HG03135 (cell line): Measurements from ENCODE around the gene RUBCN.
"Not testable (repeated sequence)": the region's sequence is repeated elsewhere in the genome, so short reads cannot be mapped to it uniquely, and the experiment has no call there.

Source experiments
- ATAC-seq: cut with Tn5 transposase; IDR thresholded peaks from one replicate; pipeline ENCODE4 v1.9.1; 2021; ENCODE audit warnings: mild to moderate bottlenecking, moderate library complexity; ENCODE audit not compliant: unreplicated experiment

RUBCN gene

DNA sequence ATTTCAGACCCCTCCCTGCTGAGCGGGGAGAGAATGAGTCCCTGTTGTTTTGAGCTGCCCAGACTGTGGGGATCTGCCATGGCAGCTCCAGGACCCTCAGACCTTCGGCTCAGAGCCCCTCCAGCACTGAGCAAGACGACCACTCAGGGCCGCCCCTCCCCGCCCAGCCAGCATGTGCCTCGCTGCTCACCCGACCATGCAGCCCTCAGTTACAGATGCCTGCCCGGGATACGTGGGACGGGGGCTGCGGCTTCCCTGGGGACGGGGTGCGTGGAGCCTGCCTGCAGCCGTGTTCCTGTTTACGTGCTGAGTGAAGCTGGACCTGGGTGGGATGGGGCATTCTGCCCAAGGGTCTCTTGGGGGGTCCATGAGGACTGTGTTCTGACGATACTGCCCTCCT, 77.0 kb downstream of the RUBCN start:
- not testable (repeated sequence) for ATAC-seq

DNA sequence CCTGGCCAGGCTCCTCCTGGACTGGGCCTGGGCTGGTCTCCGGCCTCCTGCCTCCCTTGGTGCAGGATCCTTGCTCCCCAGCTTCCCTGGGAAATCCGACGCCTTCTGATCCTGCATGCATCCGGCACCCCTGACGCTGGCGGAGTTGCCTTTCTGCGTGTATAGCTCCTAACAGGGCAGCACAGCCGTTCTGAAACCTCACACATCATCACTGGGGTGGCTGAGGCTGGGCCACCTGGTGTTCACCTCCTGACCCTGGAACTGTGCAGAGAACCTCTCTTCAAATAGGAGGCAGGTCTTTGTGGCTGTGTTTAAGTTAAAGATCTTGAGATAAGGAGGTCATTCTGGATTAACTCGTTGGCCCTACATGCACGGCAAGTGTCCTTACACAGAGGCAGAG, 77.6 kb downstream of the RUBCN start:
- ATAC-seq: peak; percentile 42

DNA sequence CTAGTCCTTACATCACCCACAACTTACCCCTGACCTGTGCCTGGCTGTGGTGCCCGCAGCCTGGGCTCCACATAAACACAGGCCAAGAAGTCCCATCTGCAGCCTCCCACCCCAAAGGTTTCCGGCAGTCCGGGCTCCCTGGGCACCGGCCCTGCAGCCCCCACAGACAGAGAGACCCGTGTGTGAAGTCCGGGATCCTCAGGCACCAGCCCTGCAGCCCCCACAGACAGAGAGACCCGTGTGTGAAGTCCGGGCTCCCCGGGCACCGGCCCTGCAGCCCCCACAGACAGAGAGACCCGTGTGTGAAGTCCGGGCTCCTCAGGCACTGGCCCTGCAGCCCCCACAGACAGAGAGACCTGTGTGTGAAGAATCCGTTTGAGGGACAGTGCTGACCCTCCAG, 78.0 kb downstream of the RUBCN start:
- not testable (repeated sequence) for ATAC-seq

DNA sequence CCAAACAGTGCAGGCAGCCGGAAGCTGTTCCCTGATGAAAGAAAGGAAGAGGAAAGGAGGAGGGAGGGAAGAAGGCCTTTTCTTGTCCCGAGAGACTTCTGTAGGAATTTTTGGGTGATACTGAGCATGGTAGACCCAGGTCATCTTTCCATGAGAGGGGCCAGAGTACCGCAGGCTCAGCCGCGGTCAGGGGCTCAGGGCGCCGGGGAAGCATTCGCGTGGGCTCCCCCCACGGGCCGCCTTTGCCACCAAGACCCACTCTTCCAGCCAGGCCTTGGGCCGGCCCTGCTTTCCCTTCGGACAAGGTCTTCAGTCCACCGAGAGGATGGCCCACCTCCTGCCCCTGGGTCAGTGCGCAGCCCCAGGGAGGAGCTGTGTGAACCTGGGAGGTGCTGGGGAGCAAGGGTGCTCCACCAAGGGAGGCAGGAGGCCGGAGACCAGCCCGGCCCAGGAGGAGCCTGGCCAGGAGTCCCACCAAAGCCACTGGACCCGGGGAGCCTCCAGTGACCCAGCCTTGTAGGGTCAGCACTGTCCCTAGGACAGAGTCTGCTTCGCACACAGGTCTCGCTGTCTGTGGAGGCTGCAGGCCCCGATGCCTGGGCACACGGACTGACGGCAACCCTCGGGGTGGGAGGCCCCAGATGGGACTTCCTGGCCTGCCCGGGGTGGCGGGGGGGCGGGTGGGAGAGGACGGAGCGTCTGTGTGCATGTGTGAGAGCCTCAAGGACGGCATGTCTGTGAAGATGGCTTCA, 79.0 kb downstream of the RUBCN start:
- ATAC-seq: not testable (repeated sequence)

DNA sequence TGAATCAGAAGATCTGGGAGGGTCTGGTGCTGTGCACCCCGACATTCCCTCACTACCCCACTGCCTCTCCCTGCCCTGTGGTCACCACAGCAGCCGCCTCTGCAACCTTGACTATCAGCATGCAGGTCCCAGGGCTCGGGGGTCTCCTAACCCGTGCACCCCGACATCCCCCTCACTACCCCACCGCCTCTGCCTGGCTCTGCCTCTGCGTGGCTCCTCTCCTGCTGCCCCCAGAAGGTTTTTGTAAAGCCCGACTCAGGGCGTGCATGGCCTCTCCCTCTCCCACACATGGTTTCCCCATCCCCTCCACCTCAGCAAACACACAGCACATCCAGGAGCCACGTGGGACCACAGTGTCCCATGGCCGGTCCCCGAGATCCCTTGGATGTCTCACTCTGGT, 79.7 kb downstream of the RUBCN start:
- not testable (repeated sequence) for ATAC-seq

DNA sequence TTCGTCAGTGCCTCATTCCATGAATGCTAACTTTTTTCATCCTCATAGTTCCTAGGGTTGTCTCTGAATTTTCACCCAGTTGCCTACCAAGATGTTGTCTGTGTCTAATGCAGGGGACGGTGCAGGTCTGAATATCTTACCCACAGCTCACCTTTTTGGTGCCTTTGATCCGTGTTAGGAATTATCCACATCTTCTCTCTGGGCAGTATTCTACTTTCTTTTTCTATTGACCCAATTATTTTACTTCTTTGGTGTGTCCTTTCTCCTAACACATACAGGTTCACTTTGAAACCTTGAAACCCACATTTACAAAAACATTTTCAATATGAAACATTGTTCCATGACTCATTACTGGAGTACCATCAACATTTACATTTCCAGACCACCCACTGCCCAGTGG, 80.6 kb downstream of the RUBCN start:
- not testable (repeated sequence) for ATAC-seq

DNA sequence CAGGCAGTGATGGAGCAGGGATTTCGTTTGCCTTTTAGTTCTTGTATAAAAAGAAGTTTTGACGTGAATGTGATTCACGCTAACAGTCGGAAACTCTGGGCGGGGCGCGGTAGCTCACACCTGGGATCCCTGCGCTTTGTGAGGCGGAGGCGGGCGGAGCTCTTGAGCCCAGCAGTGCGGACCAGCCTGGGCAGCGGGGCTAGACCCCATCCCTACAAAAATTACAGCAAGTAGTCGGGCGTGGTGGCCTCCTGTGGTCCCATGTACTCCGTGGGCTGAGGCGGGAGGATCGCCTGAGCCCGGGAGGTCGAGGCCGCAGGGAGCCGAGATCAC, 81.7 kb downstream of the RUBCN start:
- ATAC-seq: peak; percentile 25

DNA sequence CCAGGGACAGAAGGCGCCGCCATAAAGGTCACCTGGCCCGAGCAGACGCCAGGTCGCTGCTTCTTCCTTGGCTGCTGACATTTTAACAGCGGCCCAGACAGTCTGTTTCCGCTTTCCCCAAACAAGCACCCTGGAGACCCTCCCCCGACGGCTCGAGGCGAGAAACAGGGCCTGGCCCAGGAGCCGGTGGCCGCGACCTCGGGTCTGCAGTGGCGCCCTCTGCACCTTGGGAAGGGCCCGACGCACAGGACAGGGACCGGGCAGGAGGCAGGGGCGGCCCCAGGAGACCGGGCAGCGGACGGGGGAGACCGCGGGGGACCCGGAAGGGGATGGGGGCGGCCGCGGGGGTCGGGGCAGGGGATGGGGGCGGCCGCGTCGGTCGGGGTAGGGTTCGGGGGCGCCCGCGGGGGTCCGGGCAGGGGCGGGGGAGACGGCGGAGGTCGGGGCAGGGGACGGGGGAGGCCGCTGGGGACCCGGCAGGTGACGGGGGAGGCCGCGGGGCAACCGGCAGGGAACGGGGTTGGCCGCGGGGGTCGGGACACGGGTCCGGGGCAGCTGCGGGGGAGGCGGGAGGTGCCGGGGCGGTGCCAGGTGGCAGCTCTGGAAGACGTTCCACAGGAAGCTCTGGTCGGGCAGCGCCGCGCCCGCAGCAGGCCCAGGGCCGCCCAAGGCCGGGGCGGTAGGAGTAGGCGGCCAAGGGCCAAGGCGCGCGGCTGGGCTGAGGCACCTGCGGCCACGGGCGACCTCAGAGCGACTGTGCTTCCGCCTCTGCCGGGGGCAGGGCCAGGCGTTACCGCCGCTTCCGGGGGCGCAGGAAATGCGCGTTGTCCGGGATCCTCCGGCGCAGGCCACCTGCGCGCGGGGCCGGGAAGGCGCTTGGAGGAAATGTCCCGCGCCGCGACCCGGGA, 82.4 kb downstream of the RUBCN start:
- peak; percentile 94 for ATAC-seq

DNA sequence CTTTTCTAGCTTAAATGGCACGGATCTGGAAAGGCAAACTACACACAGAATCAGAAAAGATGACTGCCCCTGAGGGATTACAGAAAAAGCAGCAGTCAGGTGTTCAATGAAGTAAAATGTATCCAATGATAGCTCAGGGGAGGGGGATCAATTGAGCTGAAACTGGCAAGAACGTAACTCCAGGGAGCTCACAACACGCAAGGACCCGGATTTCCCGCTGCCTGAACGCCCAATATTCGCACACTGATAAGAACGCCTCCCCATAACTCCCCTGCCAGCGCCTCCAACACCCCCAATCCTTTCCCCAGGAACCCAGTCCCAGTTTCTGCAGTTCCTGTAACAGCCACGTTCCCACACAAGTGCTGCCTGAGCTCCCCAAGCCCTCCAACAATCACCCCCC, 83.8 kb downstream of the RUBCN start:
- ATAC-seq: not testable (repeated sequence)

DNA sequence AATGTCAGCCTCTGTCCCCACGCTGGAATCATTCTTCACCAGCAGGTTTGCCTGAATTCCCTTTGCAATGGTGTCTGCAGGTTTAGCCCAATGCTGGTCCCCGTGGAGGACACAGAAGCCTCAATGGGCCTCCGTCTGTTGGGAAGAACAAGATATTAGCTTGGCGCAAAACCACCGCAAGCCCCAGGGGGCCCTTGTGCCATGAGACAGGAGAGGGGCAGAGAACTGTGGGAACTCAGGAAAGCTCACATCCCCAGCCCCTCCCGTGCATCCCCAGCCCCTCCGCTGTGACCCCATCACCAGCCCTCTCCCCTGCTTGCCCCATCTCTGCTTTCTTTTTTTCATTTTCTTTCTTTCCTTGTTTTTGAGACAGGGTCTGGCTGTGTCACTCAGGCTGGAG, 89.1 kb downstream of the RUBCN start:
- ATAC-seq: not testable (repeated sequence)

DNA sequence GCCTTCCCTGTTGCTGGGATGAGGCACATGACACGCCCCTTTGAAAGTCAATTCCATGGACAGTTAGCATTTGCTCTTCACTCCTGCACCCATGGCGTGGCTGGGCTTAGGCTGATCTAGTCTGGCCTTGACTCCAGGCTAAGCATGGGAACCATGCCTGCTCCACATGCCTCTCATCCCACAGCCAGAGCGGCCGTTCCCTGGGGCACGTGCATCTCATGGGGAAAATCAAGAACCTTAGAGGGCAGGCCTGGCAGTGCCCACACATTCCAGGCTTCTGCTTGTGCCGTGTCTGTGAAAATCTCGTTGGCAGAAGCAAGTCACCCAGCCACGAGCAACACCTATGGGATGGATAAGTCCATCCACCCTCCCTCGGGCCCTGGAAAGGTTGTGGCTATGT, 89.5 kb downstream of the RUBCN start:
- not testable (repeated sequence) for ATAC-seq

DNA sequence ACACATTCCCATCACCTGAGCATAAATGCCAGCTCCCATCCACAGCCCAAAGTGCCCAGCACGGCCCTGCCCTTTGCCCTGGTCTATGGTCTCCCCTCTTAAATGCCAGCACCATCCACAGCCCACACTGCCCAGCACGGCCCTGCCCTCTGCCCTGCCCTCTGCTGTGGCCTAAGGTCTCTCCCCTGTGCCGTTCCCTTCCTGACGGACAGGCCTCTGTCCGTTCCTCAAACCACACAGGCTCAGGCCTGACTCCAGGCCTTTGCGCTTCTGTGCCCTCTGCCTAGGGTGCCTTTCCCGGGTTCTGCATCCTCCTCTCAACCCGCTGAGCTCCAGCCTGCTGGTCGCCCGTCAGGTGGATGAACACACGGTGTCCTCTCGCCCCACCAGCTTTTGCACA, 90.4 kb downstream of the RUBCN start:
- not testable (repeated sequence) for ATAC-seq

DNA sequence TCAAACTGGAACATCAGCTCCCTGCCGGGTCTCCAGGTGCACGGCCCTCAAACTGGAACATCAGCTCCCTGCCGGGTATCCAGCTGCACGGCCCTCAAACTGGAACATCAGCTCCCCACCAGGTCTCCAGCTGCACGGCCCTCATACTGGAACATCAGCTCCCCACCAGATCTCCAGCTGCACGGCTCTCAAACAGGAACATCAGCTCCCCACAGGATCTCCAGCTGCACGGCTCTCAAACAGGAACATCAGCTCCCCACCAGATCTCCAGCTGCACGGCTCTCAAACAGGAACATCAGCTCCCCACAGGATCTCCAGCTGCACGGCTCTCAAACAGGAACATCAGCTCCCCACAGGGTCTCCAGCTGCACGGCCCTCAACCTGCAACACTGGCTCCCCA, 99.1 kb downstream of the RUBCN start:
- not testable (repeated sequence) for ATAC-seq

DNA sequence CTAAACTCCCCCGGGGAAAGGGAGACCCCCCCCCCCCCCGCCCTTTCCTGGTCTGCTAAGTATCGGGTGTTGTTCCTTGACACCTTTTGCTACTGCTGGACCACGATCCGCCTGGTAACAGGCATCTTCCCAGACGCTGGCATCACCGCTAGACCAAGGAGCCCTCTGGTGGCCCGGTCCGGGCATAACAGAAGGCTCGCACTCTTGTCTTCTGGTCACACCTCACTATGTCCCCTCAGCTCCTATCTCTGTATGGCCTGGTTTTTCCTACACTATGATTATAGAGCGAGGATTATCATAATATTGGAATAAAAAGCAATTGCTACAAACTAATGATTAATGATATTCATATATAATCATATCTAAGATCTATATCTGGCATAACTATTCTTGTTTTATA, 104.7 kb downstream of the RUBCN start:
- not testable (repeated sequence) for ATAC-seq

DNA sequence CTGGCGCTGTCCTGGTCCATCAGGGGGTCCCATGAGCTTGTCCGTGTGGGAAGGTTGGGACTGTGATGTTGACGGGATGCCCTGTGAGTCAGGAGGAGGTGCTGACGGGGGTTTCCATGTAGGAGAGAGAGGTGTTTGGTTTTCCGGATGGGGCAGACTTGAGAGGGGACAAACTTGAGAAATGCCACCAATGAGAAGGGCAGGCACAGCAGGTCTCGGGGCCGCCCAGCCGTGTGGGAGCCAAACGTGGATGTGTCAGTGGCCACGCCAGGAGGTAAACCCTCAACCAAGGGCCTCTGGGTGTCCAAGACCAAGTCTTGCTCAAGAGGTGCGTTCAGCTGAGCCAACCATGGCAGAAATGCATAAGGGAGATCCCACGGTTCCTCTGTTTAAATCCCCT, 105.9 kb downstream of the RUBCN start:
- not testable (repeated sequence) for ATAC-seq

DNA sequence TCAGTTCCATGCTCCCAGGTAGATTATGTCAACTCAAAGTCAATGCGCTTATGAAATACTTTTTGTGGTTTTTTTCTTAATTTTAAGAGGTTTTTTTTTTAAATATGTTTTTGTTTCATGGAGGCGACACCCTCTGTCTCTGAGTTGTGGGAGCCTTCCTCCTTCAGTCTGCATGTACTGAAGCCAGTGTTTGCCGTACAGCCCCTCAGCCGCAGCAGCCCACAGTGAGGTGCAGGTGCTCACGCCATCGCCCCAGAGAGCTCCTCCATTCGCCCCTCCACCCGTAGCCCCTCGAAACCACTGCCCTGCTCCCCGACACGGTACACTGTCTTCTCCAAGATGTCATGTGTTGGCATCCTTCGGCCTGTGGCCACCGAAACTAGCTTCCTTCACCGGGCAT, 107.4 kb downstream of the RUBCN start:
- not testable (repeated sequence) for ATAC-seq

DNA sequence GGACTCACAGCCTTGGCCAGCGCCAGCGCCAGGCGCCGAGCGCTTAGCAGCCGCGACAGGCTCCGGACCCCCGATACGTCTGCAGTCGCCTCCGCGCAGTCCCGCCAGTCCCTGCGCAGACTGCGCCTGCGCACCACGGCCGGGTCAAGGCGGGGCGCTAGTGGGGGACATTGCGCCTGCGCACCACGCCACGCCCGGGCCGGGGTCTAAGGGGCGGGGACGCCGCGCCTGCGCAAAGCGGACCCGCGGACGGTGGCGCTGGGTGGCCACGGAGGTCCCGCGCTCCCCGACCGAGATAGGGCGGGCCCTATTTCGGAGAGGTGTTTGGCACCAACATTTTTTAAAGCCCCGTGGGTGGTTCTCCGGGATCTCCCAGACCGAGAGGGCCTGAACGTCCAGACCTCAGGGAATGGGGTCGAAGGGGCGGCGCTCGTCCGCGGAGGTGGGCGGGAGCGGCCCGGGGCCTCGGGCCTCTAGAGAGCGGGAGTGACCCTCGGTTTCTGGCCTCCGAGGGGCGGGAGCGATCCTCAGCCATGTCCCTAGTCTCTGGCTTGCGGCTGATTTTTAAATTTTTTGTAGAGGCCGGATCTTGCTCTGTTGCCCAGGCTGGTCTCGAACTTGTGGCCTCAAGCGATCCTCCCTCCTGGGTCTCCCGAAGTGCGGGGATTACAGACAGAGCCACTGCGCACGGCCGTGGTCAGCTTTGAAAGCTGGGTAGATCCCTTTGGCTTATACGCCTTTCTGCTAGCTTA, 108.8 kb downstream of the RUBCN start:
- peak; percentile 69 for ATAC-seq

DNA sequence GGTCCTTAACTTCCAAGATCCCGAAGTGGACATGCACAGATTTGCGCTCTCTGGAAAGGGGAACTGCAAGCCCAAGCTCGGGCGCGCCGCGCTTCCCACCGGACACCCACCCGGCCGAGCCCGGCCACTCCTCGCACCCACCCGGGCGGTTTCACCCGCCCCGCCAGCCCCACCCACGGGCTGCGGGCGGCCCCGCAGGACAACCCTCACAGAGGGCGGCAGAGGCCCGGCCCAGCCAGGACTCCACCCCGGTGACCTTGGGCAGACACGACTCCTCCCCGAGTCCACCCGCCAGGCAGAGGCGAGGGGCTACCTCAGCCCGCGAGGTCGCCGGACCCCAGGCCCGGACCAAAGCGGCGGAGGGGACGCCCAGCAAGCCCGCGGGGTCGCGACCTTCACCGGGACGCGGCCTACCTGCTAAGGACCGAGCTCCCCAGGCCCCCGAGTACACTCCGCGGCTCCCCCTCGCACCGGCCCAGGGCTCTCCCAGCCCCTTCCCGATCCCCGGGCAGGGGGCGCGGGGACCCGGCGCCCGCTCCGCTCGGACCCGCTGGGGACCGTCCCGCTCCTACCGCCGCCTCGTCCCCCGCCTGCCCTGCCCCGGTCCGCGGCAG, 109.4 kb downstream of the RUBCN start:
- peak; percentile 32 for ATAC-seq

DNA sequence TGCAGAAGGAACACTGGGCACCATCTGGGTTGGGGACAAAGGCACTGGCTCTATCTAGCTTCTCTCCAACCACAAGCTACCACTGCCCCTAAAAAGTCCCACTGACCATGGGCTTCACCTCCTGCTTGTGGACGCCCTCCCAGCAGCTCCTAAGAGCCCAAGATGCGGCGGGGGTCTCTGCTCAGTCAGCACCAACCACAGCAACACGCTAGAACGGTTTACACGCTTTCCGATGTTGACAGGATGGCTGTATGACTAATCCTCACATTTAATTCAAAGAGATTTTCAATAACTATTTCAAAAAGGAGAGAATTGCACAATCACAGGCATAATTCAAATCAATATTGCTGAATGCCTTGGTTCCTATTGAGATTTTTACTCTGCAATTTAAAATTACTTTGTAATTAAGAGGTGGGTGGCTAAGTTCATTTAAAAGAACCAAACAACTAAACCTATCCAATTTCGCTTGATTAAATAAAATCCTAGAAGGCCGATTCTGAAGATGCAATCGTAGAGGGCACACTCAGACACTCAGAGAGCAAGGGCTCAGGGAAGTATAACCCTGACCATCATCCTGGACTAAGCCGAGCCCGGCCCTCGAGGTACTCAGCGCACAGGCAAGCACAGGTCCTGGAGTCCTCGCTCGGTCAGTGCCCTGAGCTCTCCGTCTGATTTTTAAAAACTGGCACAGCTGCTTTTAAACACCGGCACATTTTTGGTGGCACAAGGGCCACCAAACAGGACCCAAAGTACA, 110.1 kb downstream of the RUBCN start:
- ATAC-seq: not testable (repeated sequence)

DNA sequence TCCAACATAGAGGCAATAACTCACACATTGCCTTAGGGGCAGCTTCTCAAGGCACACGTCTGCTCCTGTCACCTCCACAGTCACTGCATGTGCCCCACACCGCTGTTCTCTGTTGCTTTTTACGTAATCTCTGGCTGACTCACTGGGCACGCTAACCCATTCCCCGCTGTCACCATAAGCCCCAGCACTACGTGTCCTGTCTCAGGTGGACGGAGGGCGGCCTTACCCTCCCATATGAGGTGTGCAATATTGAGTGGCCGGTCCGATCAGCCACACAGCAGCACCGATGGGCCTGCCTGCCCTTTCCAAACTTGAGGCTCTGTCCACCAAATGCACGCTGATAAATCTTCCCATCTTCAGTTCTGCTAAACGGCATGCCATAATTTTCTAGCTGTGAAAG, 115.2 kb downstream of the RUBCN start:
- not testable (repeated sequence) for ATAC-seq
